Caco-2 (cell line): ENCODE results near the gene COQ8A. TPM values are rescaled to one million over a fixed set of nuclear protein-coding genes. Genes with fewer than 3 reads are reported as not detected.

Experiments used
- BruUV-seq: library from RNA; stranded (reverse); fragments of 400-500 nt; replicated peaks from 2 replicates; lab custom pipeline; 2021; lab: Mats Ljungman, UMichigan
- CTCF ChIA-PET: fragments of 300-600 bp; sonication (Branson Sonifier 250); formaldehyde crosslinking; loops from one replicate; lab custom pipeline; 2022; ENCODE audit warnings: antibody characterized with exemption; lab: Charles Lee
- POLR2A ChIA-PET: fragments of 300-600 bp; sonication (Branson Sonifier 250); formaldehyde crosslinking; loops from one replicate; lab custom pipeline; 2022; ENCODE audit warnings: antibody characterized with exemption; lab: Charles Lee
- DNase-seq, 2 experiments: peaks; one replicate each; pipeline versions ENCODE4 v3.0.0 to v3.0.0-alpha.2; 2020 to 2022
- H3K27me3 ChIP-seq: replicated peaks from 2 replicates; pipeline ENCODE4 v1.6.0; 2011; ENCODE audit warnings: low read length; ENCODE audit not compliant: control insufficient read depth, insufficient read depth
- H3K36me3 ChIP-seq: 2 replicates; pipeline ENCODE4 v1.5.1; 2011; ENCODE audit warnings: low read length; ENCODE audit not compliant: control insufficient read depth, insufficient read depth
- H3K4me1 ChIP-seq: fragments of 250-450 bp; sonication (Bioruptor Pico); 2 replicates; pipeline ENCODE4 v1.5.1; 2020; ENCODE audit warnings: mild to moderate bottlenecking
- H3K4me3 ChIP-seq: 2 replicates; pipeline ENCODE4 v1.5.1; 2011; ENCODE audit warnings: low read depth, mild to moderate bottlenecking, control low read depth, low read length
- H3K9me3 ChIP-seq: fragments of 250-450 bp; sonication (Bioruptor Pico); 2 replicates; pipeline ENCODE4 v1.5.1; 2020; ENCODE audit warnings: mild to moderate bottlenecking, moderate library complexity
- H3K27ac Mint-ChIP-seq: one replicate; pipeline ENCODE4 v1.8.0; 2022; ENCODE audit warnings: mixed read lengths; ENCODE audit not compliant: unreplicated experiment
- H3K27me3 Mint-ChIP-seq: one replicate; pipeline ENCODE4 v1.8.0; 2022; ENCODE audit warnings: mixed read lengths; ENCODE audit not compliant: insufficient read depth, unreplicated experiment
- H3K36me3 Mint-ChIP-seq: one replicate; pipeline ENCODE4 v1.8.0; 2022; ENCODE audit warnings: mild to moderate bottlenecking, mixed read lengths; ENCODE audit not compliant: insufficient read depth, unreplicated experiment
- H3K4me1 Mint-ChIP-seq: one replicate; pipeline ENCODE4 v1.8.0; 2022; ENCODE audit warnings: low read depth, mixed read lengths; ENCODE audit not compliant: unreplicated experiment
- H3K4me3 Mint-ChIP-seq: one replicate; pipeline ENCODE4 v1.8.0; 2022; ENCODE audit warnings: mild to moderate bottlenecking, moderate library complexity, mixed read lengths; ENCODE audit not compliant: unreplicated experiment
- H3K9me3 Mint-ChIP-seq: one replicate; pipeline ENCODE4 v1.8.0; 2022; ENCODE audit warnings: mixed read lengths; ENCODE audit not compliant: unreplicated experiment
- intact Hi-C: fragments of 100-400 bp; cut with micrococcal nuclease; formaldehyde crosslinking; loops from one replicate; pipeline ENCODE4 v1.10.0; 2022; ENCODE audit not compliant: unreplicated experiment
- total RNA-seq: library from RNA; stranded (reverse); gene quantifications from 2 replicates; pipeline ENCODE4 v1.2.3, GENCODE V29; 2022
- TF ChIP-seq, protein P1 (sequence below), 2 experiments: fragments of 200-600 bp in 1 of 2; IDR thresholded peaks; 1 replicate in 1 of 2; 2 replicates in 1 of 2; pipeline versions ENCODE4 v1.5.1 to v1.8.0; 2011 to 2022; ENCODE audit warnings: antibody characterized with exemption in 1 of 2, control low read depth in 1 of 2, inconsistent platforms in 1 of 2, low read depth in 1 of 2, low read length in 1 of 2, mild to moderate bottlenecking in 1 of 2, moderate library complexity in 1 of 2; ENCODE audit not compliant: insufficient read depth in 1 of 2, severe bottlenecking in 1 of 2, unreplicated experiment in 1 of 2

The COQ8A gene
- total RNA-seq, 1 experiment from 2014 or later, result 50.0 TPM

DNA sequence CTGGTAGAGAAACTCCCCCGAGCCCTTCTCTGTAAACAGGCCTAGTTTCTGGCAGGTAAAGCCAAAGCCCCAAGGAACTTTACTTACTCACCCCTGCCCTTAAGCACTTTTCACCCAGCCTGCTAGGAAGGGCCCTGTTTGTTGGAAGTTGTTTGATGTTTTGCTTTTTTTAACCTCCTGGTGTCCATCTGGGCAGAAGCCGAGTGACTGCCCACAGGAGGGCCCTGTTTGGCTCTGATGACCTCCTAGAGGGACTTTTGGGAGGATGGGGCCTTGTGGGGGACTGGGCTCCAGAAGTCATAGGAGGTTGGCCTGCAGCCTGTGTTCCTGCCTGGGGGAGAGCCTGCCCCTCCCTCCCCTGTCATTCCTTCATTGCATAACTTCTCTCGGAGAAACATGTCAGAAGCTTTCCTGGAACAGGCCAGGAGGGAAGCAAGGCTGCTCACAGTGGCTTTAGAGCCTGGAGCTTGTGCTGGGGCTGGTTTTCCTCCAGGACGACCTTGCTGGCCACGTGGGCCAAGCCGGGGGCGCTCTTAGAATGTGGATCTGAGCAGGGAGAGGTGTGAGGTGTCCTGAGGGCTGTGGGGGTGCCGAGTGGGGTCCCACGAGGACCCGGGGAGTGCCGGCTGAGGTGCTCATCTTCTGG is 33.9 kb downstream of the COQ8A start:
- H3K4me1 Mint-ChIP-seq, result peaks cover 12% of the 10 kb centered on the region
- ChIA-PET POLR2A (no interaction called here), CTCF (no interaction called here)
- Histone ChIP-seq H3K27me3 (no peaks in the 10 kb centered on the region), H3K36me3 (no peaks in the 10 kb centered on the region; the same call in 1 of the 2 replicates), H3K4me1 (peaks cover 13% of the 10 kb centered on the region; the same call in 1 of the 2 replicates), H3K9me3 (0 out of 2 replicates have a peak, but pooled peaks cover 5% of the 10 kb centered on the region), H3K4me3 (no peak overlapping the region)
- H3K4me3 Mint-ChIP-seq, result no peak overlapping the region
- TF ChIP-seq, protein P1, sequence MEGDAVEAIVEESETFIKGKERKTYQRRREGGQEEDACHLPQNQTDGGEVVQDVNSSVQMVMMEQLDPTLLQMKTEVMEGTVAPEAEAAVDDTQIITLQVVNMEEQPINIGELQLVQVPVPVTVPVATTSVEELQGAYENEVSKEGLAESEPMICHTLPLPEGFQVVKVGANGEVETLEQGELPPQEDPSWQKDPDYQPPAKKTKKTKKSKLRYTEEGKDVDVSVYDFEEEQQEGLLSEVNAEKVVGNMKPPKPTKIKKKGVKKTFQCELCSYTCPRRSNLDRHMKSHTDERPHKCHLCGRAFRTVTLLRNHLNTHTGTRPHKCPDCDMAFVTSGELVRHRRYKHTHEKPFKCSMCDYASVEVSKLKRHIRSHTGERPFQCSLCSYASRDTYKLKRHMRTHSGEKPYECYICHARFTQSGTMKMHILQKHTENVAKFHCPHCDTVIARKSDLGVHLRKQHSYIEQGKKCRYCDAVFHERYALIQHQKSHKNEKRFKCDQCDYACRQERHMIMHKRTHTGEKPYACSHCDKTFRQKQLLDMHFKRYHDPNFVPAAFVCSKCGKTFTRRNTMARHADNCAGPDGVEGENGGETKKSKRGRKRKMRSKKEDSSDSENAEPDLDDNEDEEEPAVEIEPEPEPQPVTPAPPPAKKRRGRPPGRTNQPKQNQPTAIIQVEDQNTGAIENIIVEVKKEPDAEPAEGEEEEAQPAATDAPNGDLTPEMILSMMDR (IDR thresholded peaks at IDR 0.05; ENCODE audit: insufficient read depth in 1 of 2, low read depth in 1 of 2, low read length in 1 of 2, severe bottlenecking in 1 of 2, unreplicated experiment in 1 of 2), result no peak
- no peak for DNase-seq
- H3K27me3 Mint-ChIP-seq, result no peaks in the 10 kb centered on the region
- intact Hi-C loops, result no loop called here
- H3K27ac Mint-ChIP-seq, result peak overlapping the region; percentile 15
- no TSS peak for BruUV-seq
- H3K36me3 Mint-ChIP-seq, result peaks cover 29% of the 10 kb centered on the region
- peaks cover 13% of the 10 kb centered on the region for H3K9me3 Mint-ChIP-seq

DNA sequence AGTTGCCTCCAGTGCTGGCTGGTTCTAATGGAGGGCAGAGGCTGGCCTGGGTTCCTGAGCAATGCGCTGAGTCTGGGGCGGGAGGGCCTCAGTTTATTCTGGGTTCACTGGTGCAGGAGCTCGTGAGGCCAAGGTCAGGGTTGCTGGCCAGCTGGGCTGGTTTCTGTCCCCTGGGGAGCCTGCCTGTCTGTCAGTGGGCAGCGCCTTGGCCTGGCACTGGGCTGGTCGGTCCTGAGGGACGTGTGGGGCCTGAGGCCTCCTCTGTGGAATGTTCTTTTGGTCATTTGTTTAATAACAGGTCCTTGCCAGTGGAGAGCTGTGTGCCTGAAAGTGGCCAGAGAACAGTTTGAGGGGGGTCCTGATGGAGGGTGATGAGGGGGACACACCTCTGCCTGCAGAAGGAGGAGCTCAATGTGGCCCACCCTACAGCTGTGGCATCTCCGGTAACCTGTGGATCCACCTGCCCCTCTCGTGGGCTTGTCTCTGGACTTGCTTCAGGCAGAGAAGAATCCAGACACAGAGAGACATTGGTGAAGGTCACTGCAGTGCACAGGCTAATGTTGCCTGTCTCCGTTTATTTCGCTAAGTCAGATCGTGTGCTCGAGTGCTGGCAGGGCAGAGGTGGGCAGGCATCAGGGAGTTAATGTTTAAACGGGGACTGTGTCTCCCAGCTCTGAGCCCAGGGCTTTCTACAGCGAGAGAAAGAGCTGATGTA is 34.6 kb downstream of the COQ8A start:
- Histone ChIP-seq H3K27me3 (no peaks in the 10 kb centered on the region), H3K4me1 (peaks cover 13% of the 10 kb centered on the region; the same call in 1 of the 2 replicates), H3K9me3 (0 out of 2 replicates have a peak, but pooled peaks cover 5% of the 10 kb centered on the region), H3K4me3 (no peak overlapping the region), H3K36me3 (no peaks in the 10 kb centered on the region; the same call in 1 of the 2 replicates)
- no peaks in the 10 kb centered on the region for H3K27me3 Mint-ChIP-seq
- DNase-seq, result no peak
- ChIA-PET POLR2A (no interaction called here), CTCF (no interaction called here)
- BruUV-seq, result no TSS peak
- H3K4me3 Mint-ChIP-seq, result no peak overlapping the region
- TF ChIP-seq, protein P1 (IDR thresholded peaks at IDR 0.05; ENCODE audit: insufficient read depth in 1 of 2, low read depth in 1 of 2, low read length in 1 of 2, severe bottlenecking in 1 of 2, unreplicated experiment in 1 of 2), result no peak
- peaks cover 12% of the 10 kb centered on the region for H3K4me1 Mint-ChIP-seq
- H3K36me3 Mint-ChIP-seq, result peaks cover 26% of the 10 kb centered on the region
- H3K27ac Mint-ChIP-seq, result peak overlapping the region; percentile 53
- H3K9me3 Mint-ChIP-seq, result peaks cover 13% of the 10 kb centered on the region
- intact Hi-C loops, result no loop called here
